ENCODE results near the gene CYS1.

The CYS1 gene

DNA sequence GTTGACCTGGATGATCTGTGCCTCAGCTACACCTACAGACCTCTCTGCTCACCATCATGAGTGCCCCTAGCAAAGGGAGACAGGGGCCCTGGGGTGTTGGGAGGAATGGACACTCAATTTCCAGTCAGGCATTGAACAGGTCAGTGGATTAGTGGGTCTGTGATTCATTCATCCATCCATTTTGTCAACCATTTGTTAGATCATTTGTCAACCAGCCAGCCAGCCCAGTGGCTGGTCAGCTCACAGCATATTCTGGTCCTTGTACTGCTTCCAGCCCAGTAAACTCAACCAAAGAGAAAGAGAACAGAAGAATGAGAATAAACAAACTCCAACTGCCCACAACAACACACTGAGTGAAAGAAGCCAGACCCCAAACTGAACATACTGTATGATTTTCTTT lies 41.5 kb downstream of the CYS1 start:
- H2AFZ ChIP-seq (ENCODE audit: low read length), result no peak overlapping the region
- H3K4me3 ChIP-seq (ENCODE audit: low read depth, low read length, poor library complexity, severe bottlenecking), result no peak overlapping the region
- H3K9ac ChIP-seq (ENCODE audit: low read length), result no peak overlapping the region
- no peaks in the 10 kb centered on the region for H3K4me1 ChIP-seq (ENCODE audit: insufficient read depth, low read length, severe bottlenecking)
- no peak for TF ChIP-seq EZH2 (IDR thresholded peaks at IDR 0.05; ENCODE audit: borderline replicate concordance, low read length)
- TF ChIP-seq, protein P1, sequence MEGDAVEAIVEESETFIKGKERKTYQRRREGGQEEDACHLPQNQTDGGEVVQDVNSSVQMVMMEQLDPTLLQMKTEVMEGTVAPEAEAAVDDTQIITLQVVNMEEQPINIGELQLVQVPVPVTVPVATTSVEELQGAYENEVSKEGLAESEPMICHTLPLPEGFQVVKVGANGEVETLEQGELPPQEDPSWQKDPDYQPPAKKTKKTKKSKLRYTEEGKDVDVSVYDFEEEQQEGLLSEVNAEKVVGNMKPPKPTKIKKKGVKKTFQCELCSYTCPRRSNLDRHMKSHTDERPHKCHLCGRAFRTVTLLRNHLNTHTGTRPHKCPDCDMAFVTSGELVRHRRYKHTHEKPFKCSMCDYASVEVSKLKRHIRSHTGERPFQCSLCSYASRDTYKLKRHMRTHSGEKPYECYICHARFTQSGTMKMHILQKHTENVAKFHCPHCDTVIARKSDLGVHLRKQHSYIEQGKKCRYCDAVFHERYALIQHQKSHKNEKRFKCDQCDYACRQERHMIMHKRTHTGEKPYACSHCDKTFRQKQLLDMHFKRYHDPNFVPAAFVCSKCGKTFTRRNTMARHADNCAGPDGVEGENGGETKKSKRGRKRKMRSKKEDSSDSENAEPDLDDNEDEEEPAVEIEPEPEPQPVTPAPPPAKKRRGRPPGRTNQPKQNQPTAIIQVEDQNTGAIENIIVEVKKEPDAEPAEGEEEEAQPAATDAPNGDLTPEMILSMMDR (IDR thresholded peaks at IDR 0.05; ENCODE audit: low read length), result no peak
- no peaks in the 10 kb centered on the region for H3K9me2 ChIP-seq (ENCODE audit: low read depth, low read length)
- no peaks in the 10 kb centered on the region for H4K20me1 ChIP-seq (ENCODE audit: insufficient read depth, low read length)
- H3F3A ChIP-seq (ENCODE audit: insufficient read depth, low read length), result no peaks in the 10 kb centered on the region
- H3K27ac ChIP-seq (ENCODE audit: low read depth, low read length, poor library complexity, severe bottlenecking), result no peak overlapping the region
- H3K9me3 ChIP-seq (ENCODE audit: low read length), result 0 out of 2 replicates have a peak, but pooled peaks cover 4% of the 10 kb centered on the region
- peaks cover 8% of the 10 kb centered on the region; the same call in 1 of the 2 replicates for H3K27me3 ChIP-seq (ENCODE audit: insufficient read depth, low read length)
- H3K36me3 ChIP-seq (ENCODE audit: insufficient read depth, low read length), result no peaks in the 10 kb centered on the region
- H3K4me2 ChIP-seq (ENCODE audit: low read length), result no peak overlapping the region
- H3K79me2 ChIP-seq (ENCODE audit: insufficient read depth, low read length), result no peaks in the 10 kb centered on the region

GRCh38 chr2:10038123-10038522 lies 42.1 kb downstream of the CYS1 start:
- H3K9me2 ChIP-seq (ENCODE audit: low read depth, low read length), result no peaks in the 10 kb centered on the region
- H3K4me1 ChIP-seq (ENCODE audit: insufficient read depth, low read length, severe bottlenecking), result no peaks in the 10 kb centered on the region
- H3K27me3 ChIP-seq (ENCODE audit: insufficient read depth, low read length), result peaks cover 8% of the 10 kb centered on the region; the same call in 1 of the 2 replicates
- H3K9me3 ChIP-seq (ENCODE audit: low read length), result 0 out of 2 replicates have a peak, but pooled peaks cover 4% of the 10 kb centered on the region
- TF ChIP-seq, protein P1 (IDR thresholded peaks at IDR 0.05; ENCODE audit: low read length), result no peak
- no peak for TF ChIP-seq EZH2 (IDR thresholded peaks at IDR 0.05; ENCODE audit: borderline replicate concordance, low read length)
- H3K36me3 ChIP-seq (ENCODE audit: insufficient read depth, low read length), result no peaks in the 10 kb centered on the region
- no peaks in the 10 kb centered on the region for H3F3A ChIP-seq (ENCODE audit: insufficient read depth, low read length)
- H3K9ac ChIP-seq (ENCODE audit: low read length), result no peak overlapping the region
- no peaks in the 10 kb centered on the region for H4K20me1 ChIP-seq (ENCODE audit: insufficient read depth, low read length)
- no peak overlapping the region for H2AFZ ChIP-seq (ENCODE audit: low read length)
- no peak overlapping the region for H3K4me2 ChIP-seq (ENCODE audit: low read length)
- no peak overlapping the region for H3K4me3 ChIP-seq (ENCODE audit: low read depth, low read length, poor library complexity, severe bottlenecking)
- no peak overlapping the region for H3K27ac ChIP-seq (ENCODE audit: low read depth, low read length, poor library complexity, severe bottlenecking)
- no peaks in the 10 kb centered on the region for H3K79me2 ChIP-seq (ENCODE audit: insufficient read depth, low read length)

DNA sequence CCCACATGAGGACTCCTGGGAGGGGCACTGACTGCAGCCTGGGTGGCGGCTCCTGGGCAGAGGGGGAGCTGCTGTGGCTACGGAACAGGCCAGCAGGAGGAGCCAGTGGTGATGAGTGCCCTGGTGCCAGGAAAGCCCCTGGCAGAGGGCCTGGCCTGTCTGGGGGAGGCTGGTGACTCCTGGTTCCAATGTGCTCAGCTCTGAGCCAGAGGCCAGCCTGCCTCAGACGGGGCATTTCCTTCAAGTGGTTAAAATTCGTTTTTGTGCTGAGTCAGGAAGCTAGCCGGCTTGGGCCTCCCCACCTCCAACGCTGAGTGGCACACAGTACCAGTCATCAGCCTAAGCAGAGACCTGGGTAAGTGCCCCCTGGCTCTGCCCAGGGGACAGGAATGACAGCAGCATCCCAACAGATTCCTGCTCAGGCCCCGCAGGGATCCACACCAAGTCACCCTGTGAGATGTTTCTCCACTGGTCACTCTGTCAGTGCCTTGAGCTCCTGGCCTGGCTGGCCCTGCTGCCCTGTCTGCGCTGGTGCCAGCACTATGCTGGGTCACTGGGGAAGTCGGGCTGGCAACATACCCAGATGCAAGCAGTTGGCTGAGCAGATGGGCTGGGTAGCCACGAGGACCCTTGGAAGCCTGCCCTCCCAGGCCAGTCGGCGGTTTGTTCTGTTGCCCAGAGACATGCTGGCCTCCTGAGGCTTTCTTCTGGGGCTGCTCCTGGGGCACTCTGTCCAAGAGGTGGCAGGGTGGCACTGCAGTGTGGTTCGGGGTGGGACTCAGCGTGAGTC lies 43.9 kb downstream of the CYS1 start:
- Histone ChIP-seq H3K9ac (ENCODE audit: low read length) (no peak overlapping the region), H4K20me1 (ENCODE audit: insufficient read depth, low read length) (no peaks in the 10 kb centered on the region), H3K27me3 (ENCODE audit: insufficient read depth, low read length) (no peaks in the 10 kb centered on the region), H3F3A (ENCODE audit: insufficient read depth, low read length) (no peaks in the 10 kb centered on the region), H3K9me3 (ENCODE audit: low read length) (no peaks in the 10 kb centered on the region), H2AFZ (ENCODE audit: low read length) (no peak overlapping the region), H3K79me2 (ENCODE audit: insufficient read depth, low read length) (no peaks in the 10 kb centered on the region), H3K9me2 (ENCODE audit: low read depth, low read length) (no peaks in the 10 kb centered on the region), H3K4me3 (ENCODE audit: low read depth, low read length, poor library complexity, severe bottlenecking) (no peak overlapping the region), H3K27ac (ENCODE audit: low read depth, low read length, poor library complexity, severe bottlenecking) (no peak overlapping the region), H3K4me1 (ENCODE audit: insufficient read depth, low read length, severe bottlenecking) (no peaks in the 10 kb centered on the region), H3K36me3 (ENCODE audit: insufficient read depth, low read length) (no peaks in the 10 kb centered on the region), H3K4me2 (ENCODE audit: low read length) (no peak overlapping the region)
- TF ChIP-seq EZH2 (IDR thresholded peaks at IDR 0.05; ENCODE audit: borderline replicate concordance, low read length), result no peak
- TF ChIP-seq, protein P1 (IDR thresholded peaks at IDR 0.05; ENCODE audit: low read length), result peak; percentile 36; the same call in 1 of the 2 replicates

Measured in OCI-LY1 (cell line).